Measurements from ENCODE around the gene FANCC. TPM values are rescaled to one million over a fixed set of nuclear protein-coding genes. Genes with fewer than 3 reads are reported as not detected.

FANCC gene
- total and polyA plus RNA-seq, 9 donors = 9.8 to 16.4 (median 15.0) TPM

- peak; percentile 60 for DNase-seq
- peak overlapping the region; percentile 0 for H3K4me3 ChIP-seq (ENCODE audit: low read length)
- WGBS (ENCODE audit: insufficient coverage) = 14% methylated on average over 5 of the region's 6 CpGs
These were observed 262.1 kb downstream of the FANCC start for GRCh38 chr9:95055334-95055850.

GRCh38 chr9:95053611-95054570, 263.6 kb downstream of the FANCC start:
- H3K36me3 ChIP-seq (ENCODE audit: control insufficient read depth, insufficient read depth, low read length) = no peaks in the 10 kb centered on the region
- no CpG with 5 or more reads among the region's 5 CpGs for WGBS (ENCODE audit: insufficient coverage)
- H3K4me1 ChIP-seq (ENCODE audit: control insufficient read depth, insufficient read depth, low read length) = peaks cover 34% of the 10 kb centered on the region
- no peak overlapping the region for H3K4me3 ChIP-seq (ENCODE audit: low read length)
- H3K9me3 ChIP-seq (replicated peaks; ENCODE audit: control insufficient read depth, low read depth, low read length) = no peaks in the 10 kb centered on the region
- H3K27ac ChIP-seq (ENCODE audit: low read length) = no peak overlapping the region
- peaks cover under 1% of the 10 kb centered on the region for H3K27me3 ChIP-seq (ENCODE audit: control insufficient read depth, insufficient read depth, low read length)
- no peak for DNase-seq

More at GRCh38 chr9:95055334-95055850, 262.1 kb downstream of the FANCC start:
- H3K9me3 ChIP-seq (replicated peaks; ENCODE audit: control insufficient read depth, low read depth, low read length) = no peaks in the 10 kb centered on the region
- H3K36me3 ChIP-seq (ENCODE audit: control insufficient read depth, insufficient read depth, low read length) = no peaks in the 10 kb centered on the region
- H3K27me3 ChIP-seq (ENCODE audit: control insufficient read depth, insufficient read depth, low read length) = no peaks in the 10 kb centered on the region
- peak overlapping the region; percentile 96 for H3K27ac ChIP-seq (ENCODE audit: low read length)
- H3K4me1 ChIP-seq (ENCODE audit: control insufficient read depth, insufficient read depth, low read length) = peaks cover 38% of the 10 kb centered on the region

- H3K4me1 ChIP-seq (ENCODE audit: control insufficient read depth, insufficient read depth, low read length) = peaks cover 14% of the 10 kb centered on the region
- H3K36me3 ChIP-seq (ENCODE audit: control insufficient read depth, insufficient read depth, low read length) = no peaks in the 10 kb centered on the region
- no CpG with 5 or more reads among the region's 6 CpGs for WGBS (ENCODE audit: insufficient coverage)
- H3K27me3 ChIP-seq (ENCODE audit: control insufficient read depth, insufficient read depth, low read length) = peaks cover 6% of the 10 kb centered on the region
- DNase-seq = peak; percentile 44
- H3K9me3 ChIP-seq (replicated peaks; ENCODE audit: control insufficient read depth, low read depth, low read length) = no peaks in the 10 kb centered on the region
- H3K27ac ChIP-seq (ENCODE audit: low read length) = peak overlapping the region; percentile 29
- H3K4me3 ChIP-seq (ENCODE audit: low read length) = peak overlapping the region; percentile 38
These were observed 267.7 kb downstream of the FANCC start for GRCh38 chr9:95049761-95050160.

Other genes starting within 250 kb of the FANCC start
- 5.9 TPM for gene PTCH1, start 199.3 kb upstream of the FANCC start, total RNA-seq
- 10 to 100 TPM in 1 of 8 donors, 1 to 10 TPM in 7; 4.2 to 13.1 (median 6.9) TPM for gene PTCH1, start 199.3 kb upstream of the FANCC start, polyA plus RNA-seq (ENCODE audit: insufficient read depth in 1 of 8, insufficient read length in 8 of 8, low replicate concordance in 1 of 8)